ENCODE measurements around the gene SARDH.

DNA sequence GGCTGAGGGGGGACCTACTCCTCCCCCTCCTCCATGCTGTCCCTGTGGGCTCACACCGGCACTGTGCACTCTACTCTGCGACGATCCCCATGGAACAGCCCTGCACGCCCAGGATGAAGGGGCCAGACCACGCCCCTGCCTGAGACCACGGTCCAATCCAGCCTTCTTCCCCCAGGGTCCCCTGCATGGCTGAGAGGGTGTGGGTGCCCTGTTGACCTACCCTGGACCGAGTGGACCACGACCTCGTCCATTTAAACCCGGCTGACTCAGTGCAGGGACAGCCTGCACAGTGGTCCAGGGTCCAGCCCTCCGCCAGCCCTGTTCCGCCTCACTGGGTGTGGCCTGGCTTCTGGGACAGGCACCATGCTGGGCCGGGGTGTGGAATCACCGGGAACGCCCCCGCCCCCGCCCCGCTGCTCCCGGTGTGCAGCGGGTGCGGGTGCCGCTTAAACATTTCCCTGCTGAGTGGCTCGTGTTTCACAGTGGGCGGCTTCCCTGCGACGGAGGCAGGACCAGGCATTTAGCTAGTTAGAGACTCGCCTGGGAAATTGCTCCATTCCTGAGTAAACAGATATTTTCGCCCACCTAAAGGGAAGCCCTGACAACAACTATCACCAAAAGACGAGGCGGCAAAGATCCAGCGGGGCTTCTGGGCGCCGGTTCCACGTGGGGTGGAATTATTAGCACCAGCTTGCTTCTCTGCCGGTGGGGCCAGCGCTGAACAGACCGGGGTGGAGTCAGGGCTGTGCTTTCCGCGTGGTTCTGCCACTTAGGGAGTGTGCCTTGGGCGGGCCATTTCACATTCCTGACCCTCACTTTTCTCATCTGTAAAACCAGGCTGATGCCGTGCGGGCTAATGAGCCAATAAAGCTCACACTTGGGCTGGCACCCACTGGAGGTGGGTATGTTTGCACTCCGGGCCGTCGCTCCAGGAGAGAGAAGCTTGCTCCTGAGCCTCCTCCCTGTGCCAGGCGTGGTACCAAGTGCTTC lies 79.4 kb downstream of the SARDH start:
- TF ChIP-seq, protein P1, sequence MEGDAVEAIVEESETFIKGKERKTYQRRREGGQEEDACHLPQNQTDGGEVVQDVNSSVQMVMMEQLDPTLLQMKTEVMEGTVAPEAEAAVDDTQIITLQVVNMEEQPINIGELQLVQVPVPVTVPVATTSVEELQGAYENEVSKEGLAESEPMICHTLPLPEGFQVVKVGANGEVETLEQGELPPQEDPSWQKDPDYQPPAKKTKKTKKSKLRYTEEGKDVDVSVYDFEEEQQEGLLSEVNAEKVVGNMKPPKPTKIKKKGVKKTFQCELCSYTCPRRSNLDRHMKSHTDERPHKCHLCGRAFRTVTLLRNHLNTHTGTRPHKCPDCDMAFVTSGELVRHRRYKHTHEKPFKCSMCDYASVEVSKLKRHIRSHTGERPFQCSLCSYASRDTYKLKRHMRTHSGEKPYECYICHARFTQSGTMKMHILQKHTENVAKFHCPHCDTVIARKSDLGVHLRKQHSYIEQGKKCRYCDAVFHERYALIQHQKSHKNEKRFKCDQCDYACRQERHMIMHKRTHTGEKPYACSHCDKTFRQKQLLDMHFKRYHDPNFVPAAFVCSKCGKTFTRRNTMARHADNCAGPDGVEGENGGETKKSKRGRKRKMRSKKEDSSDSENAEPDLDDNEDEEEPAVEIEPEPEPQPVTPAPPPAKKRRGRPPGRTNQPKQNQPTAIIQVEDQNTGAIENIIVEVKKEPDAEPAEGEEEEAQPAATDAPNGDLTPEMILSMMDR (IDR thresholded peaks at IDR 0.05; ENCODE audit: borderline replicate concordance, extremely low read depth, low read length, poor library complexity, severe bottlenecking), result no peak
- no peak for TF ChIP-seq EZH2 (IDR thresholded peaks at IDR 0.05; ENCODE audit: borderline replicate concordance, low read depth, low read length, severe bottlenecking)
